KMS-11 (cell line): ENCODE results near the gene GLI3.
A peak's percentile ranks its signal among the peaks of the same experiment; 100 is the strongest.

ENCODE experiments used
- H2AFZ ChIP-seq: fragments of 200-600 bp; sonication (generic); 2 replicates; pipeline ENCODE4 v1.6.1; 2016; ENCODE audit warnings: antibody characterized with exemption, mixed run types, low read depth
- H3K27ac ChIP-seq: fragments of 200-600 bp; sonication (generic); 2 replicates; pipeline ENCODE4 v1.6.1; 2016; ENCODE audit warnings: mild to moderate bottlenecking, mixed run types
- H3K27me3 ChIP-seq: fragments of 200-600 bp; sonication (generic); 2 replicates; pipeline ENCODE4 v1.6.1; 2017; ENCODE audit warnings: mild to moderate bottlenecking, low read depth, mixed run types, moderate library complexity; ENCODE audit not compliant: insufficient read depth
- H3K36me3 ChIP-seq: fragments of 200-600 bp; sonication (generic); 2 replicates; pipeline ENCODE4 v1.6.1; 2017; ENCODE audit warnings: mild to moderate bottlenecking, mixed run types; ENCODE audit not compliant: insufficient read depth
- H3K4me1 ChIP-seq: fragments of 200-600 bp; sonication (generic); 2 replicates; pipeline ENCODE4 v1.6.1; 2016; ENCODE audit warnings: mild to moderate bottlenecking, low read depth, mixed run types; ENCODE audit not compliant: poor library complexity, severe bottlenecking
- H3K4me2 ChIP-seq: fragments of 200-600 bp; sonication (generic); 2 replicates; pipeline ENCODE4 v1.7.0; 2016; ENCODE audit warnings: mild to moderate bottlenecking, mixed run types
- H3K4me3 ChIP-seq: fragments of 200-600 bp; sonication (generic); IDR thresholded peaks from 2 replicates; pipeline ENCODE4 v1.6.1; 2017; ENCODE audit warnings: low read depth, low read length, mixed read lengths; ENCODE audit not compliant: insufficient read depth
- H3K79me2 ChIP-seq: fragments of 200-600 bp; sonication (generic); 2 replicates; pipeline ENCODE4 v1.6.1; 2016; ENCODE audit warnings: low read depth, mixed run types; ENCODE audit not compliant: insufficient read depth
- H3K9ac ChIP-seq: fragments of 200-600 bp; sonication (generic); 2 replicates; pipeline ENCODE4 v1.6.1; 2016; ENCODE audit warnings: mild to moderate bottlenecking, mixed run types
- H4K20me1 ChIP-seq: fragments of 200-600 bp; sonication (generic); 2 replicates; pipeline ENCODE4 v1.6.1; 2016; ENCODE audit warnings: mild to moderate bottlenecking, mixed run types; ENCODE audit not compliant: insufficient read depth
- TF ChIP-seq, protein P1 (sequence below): fragments of 200-600 bp; sonication (generic); conservative IDR thresholded peaks from 2 replicates; pipeline ENCODE4 v1.6.1; 2017; ENCODE audit warnings: low read depth, mild to moderate bottlenecking, antibody characterized with exemption, low read length, moderate library complexity, mixed read lengths

The GLI3 gene

DNA sequence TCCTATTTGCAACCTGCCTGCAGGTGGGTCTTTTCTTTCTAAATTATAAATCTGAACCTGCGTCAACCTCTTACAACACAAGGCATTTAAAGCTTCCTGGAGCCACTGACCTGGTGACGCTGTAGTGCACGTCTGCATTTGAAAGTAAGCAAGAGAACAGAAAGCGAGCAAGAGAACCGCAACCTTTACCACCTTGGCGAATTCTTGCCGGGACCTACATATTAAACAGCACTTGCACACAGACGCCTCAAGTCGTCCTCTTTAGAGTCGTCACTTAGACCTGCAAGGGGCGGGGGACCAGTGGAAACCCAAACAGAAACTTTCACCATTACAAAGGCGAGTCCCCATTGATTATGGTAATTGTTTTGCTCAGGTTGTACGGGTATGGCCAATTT, 9.5 kb downstream of the GLI3 start:
- Histone ChIP-seq H3K27me3 (no peaks in the 10 kb centered on the region; the same call in 1 of the 2 replicates), H3K36me3 (no peaks in the 10 kb centered on the region), H3K4me3 (no peak overlapping the region), H3K4me2 (peak overlapping the region; percentile 40; the same call in 1 of the 2 replicates), H3K9ac (peak overlapping the region; percentile 7; the same call in 1 of the 2 replicates), H2AFZ (peak overlapping the region; percentile 64), H4K20me1 (no peaks in the 10 kb centered on the region; the same call in 1 of the 2 replicates), H3K27ac (no peak overlapping the region), H3K4me1 (peaks cover 9% of the 10 kb centered on the region), H3K79me2 (no peaks in the 10 kb centered on the region)
- TF ChIP-seq, protein P1, sequence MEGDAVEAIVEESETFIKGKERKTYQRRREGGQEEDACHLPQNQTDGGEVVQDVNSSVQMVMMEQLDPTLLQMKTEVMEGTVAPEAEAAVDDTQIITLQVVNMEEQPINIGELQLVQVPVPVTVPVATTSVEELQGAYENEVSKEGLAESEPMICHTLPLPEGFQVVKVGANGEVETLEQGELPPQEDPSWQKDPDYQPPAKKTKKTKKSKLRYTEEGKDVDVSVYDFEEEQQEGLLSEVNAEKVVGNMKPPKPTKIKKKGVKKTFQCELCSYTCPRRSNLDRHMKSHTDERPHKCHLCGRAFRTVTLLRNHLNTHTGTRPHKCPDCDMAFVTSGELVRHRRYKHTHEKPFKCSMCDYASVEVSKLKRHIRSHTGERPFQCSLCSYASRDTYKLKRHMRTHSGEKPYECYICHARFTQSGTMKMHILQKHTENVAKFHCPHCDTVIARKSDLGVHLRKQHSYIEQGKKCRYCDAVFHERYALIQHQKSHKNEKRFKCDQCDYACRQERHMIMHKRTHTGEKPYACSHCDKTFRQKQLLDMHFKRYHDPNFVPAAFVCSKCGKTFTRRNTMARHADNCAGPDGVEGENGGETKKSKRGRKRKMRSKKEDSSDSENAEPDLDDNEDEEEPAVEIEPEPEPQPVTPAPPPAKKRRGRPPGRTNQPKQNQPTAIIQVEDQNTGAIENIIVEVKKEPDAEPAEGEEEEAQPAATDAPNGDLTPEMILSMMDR = no peak

DNA sequence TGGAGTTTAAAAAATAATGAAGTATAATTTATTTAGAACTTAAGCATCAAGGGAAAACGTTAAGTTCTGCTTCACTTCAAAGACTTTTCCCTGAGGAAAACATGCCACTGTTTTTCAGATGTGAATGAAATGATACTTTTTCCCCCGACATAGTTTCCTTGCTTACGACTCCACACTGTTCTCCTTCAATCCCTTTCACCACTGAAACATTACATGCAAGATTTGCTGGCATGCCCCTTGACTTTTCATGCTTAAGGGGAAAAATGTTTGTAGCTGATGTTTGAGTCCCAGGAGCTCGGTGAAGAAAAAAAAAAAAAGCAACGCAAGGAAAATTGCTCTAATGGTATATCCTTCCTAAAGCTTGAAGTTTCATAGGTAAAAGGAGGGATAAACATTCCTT, 10.0 kb downstream of the GLI3 start:
- H3K9ac ChIP-seq = no peak overlapping the region
- TF ChIP-seq, protein P1 = no peak
- H3K79me2 ChIP-seq = no peaks in the 10 kb centered on the region
- peak overlapping the region; percentile 40; the same call in 1 of the 2 replicates for H3K4me2 ChIP-seq
- no peaks in the 10 kb centered on the region; the same call in 1 of the 2 replicates for H4K20me1 ChIP-seq
- no peak overlapping the region for H3K4me3 ChIP-seq
- H3K4me1 ChIP-seq = peaks cover 9% of the 10 kb centered on the region
- H2AFZ ChIP-seq = no peak overlapping the region; the same call in 1 of the 2 replicates
- no peaks in the 10 kb centered on the region; the same call in 1 of the 2 replicates for H3K27me3 ChIP-seq
- H3K27ac ChIP-seq = no peak overlapping the region
- H3K36me3 ChIP-seq = no peaks in the 10 kb centered on the region

- TF ChIP-seq, protein P1 = no peak
- Histone ChIP-seq H2AFZ (no peak overlapping the region), H3K4me2 (no peak overlapping the region; the same call in 1 of the 2 replicates), H3K4me3 (no peak overlapping the region), H3K9ac (no peak overlapping the region), H3K79me2 (no peaks in the 10 kb centered on the region), H3K36me3 (no peaks in the 10 kb centered on the region), H4K20me1 (no peaks in the 10 kb centered on the region; the same call in 1 of the 2 replicates), H3K27me3 (no peaks in the 10 kb centered on the region; the same call in 1 of the 2 replicates), H3K4me1 (peaks cover 9% of the 10 kb centered on the region), H3K27ac (no peak overlapping the region)
These were observed 10.6 kb downstream of the GLI3 start for GRCh38 chr7:42226354-42226941.

GRCh38 chr7:42224391-42225003, 12.5 kb downstream of the GLI3 start:
- Histone ChIP-seq H2AFZ (no peak overlapping the region), H3K36me3 (no peaks in the 10 kb centered on the region), H3K27me3 (no peaks in the 10 kb centered on the region; the same call in 1 of the 2 replicates), H3K4me1 (peaks cover 9% of the 10 kb centered on the region), H3K79me2 (no peaks in the 10 kb centered on the region), H4K20me1 (no peaks in the 10 kb centered on the region; the same call in 1 of the 2 replicates), H3K9ac (no peak overlapping the region), H3K4me3 (no peak overlapping the region), H3K4me2 (no peak overlapping the region), H3K27ac (no peak overlapping the region)
- TF ChIP-seq, protein P1 = no peak
